Activated B cell treated with CpG ODN at 0.5 μM for 24 hours (primary cell): ENCODE data around the gene DCTN1. TPM values are rescaled to one million over a fixed set of nuclear protein-coding genes. Genes with fewer than 3 reads are reported as not detected.

Experiments used
- ATAC-seq: fragments of 200-7000 bp; cut with Tn5 transposase; one replicate; pipeline ENCODE4 v1.10.0; 2021; ENCODE audit warnings: low read depth, mild to moderate bottlenecking, moderate library complexity
- CTCF ChIA-PET: fragments of 350-600 bp; sonication (Branson Sonifier 250); formaldehyde crosslinking; loops from one replicate; lab custom pipeline; 2021; ENCODE audit warnings: antibody characterized with exemption; lab: Charles Lee
- POLR2A ChIA-PET: fragments of 350-600 bp; sonication (Branson Sonifier 250); formaldehyde crosslinking; loops from one replicate; lab custom pipeline; 2021; ENCODE audit warnings: antibody characterized with exemption; lab: Charles Lee
- DNase-seq: peaks from one replicate; pipeline ENCODE4 v3.0.0; 2022
- H3K27ac Mint-ChIP-seq: one replicate; pipeline ENCODE4 v1.8.0; 2020; ENCODE audit warnings: mixed read lengths
- H3K27me3 Mint-ChIP-seq: one replicate; pipeline ENCODE4 v1.8.0; 2021; ENCODE audit warnings: mixed read lengths
- H3K36me3 Mint-ChIP-seq: one replicate; pipeline ENCODE4 v1.8.0; 2021; ENCODE audit warnings: low read depth, mixed read lengths
- H3K4me1 Mint-ChIP-seq: one replicate; pipeline ENCODE4 v1.8.0; 2021; ENCODE audit warnings: mixed read lengths
- H3K4me3 Mint-ChIP-seq: one replicate; pipeline ENCODE4 v1.8.0; 2020; ENCODE audit warnings: mild to moderate bottlenecking, mixed read lengths
- H3K9me3 Mint-ChIP-seq: one replicate; pipeline ENCODE4 v1.8.0; 2020; ENCODE audit warnings: mixed read lengths
- CTCF ChIP-seq: fragments of 200-600 bp; IDR thresholded peaks from one replicate; pipeline ENCODE4 v1.8.0; 2022; ENCODE audit warnings: antibody characterized with exemption, mild to moderate bottlenecking
- intact Hi-C: fragments of 100-400 bp; cut with micrococcal nuclease; formaldehyde crosslinking; loops from one replicate; pipeline ENCODE4 v1.15.1; 2024
- total RNA-seq: library from RNA; stranded (reverse); gene quantifications from 2 replicates; pipeline ENCODE4 v1.2.3, GENCODE V29; 2022

The DCTN1 gene
- total RNA-seq, 1 donor from 2014 or later = 137 TPM

- ChIA-PET POLR2A (interaction anchor here (0.6 to 1.9 kb wide), 16 partner anchors 12 to 442 kb away, joined by 3 to 18 read pairs (median 5); partner anchors contain the start of genes AUP1, C2orf81, HTRA2 and INO80B), CTCF (interaction anchor here (0.8 to 4.0 kb wide), 16 partner anchors 8 to 567 kb away, joined by 3 to 14 read pairs (median 4); partner anchors contain the start of genes CCDC142, DCTN1, MRPL53 and TTC31)
- Mint-ChIP-seq H3K27ac (peak overlapping the region; percentile 99), H3K36me3 (peaks cover 7% of the 10 kb centered on the region), H3K4me3 (peak overlapping the region; percentile 96), H3K27me3 (peaks cover 4% of the 10 kb centered on the region), H3K9me3 (no peaks in the 10 kb centered on the region), H3K4me1 (peaks cover 6% of the 10 kb centered on the region)
- ATAC-seq = no peak
- TF ChIP-seq CTCF = no peak
- intact Hi-C loops = loop anchor here (1.0 to 2.0 kb wide), 2 partner anchors 67 to 654 kb away; partner anchors contain the start of genes TPRKB and WBP1
- no peak for DNase-seq
Observed at GRCh38 chr2:74391209-74391579, 11.1 kb upstream of the DCTN1 start.

- ATAC-seq (no peak), DNase-seq (no peak)
- POLR2A ChIA-PET = interaction anchor here (0.8 to 1.9 kb wide), 6 partner anchors 31 to 212 kb away, joined by 3 to 18 read pairs (median 6); partner anchors contain the start of genes AUP1, C2orf81, HTRA2 and MOB1A
- Mint-ChIP-seq H3K4me3 (peak overlapping the region; percentile 96), H3K4me1 (peaks cover 6% of the 10 kb centered on the region), H3K27me3 (peaks cover 4% of the 10 kb centered on the region), H3K27ac (no peak overlapping the region), H3K36me3 (peaks cover 7% of the 10 kb centered on the region), H3K9me3 (no peaks in the 10 kb centered on the region)
- intact Hi-C loops = loop anchor here (1.0 to 2.0 kb wide), 2 partner anchors 68 to 654 kb away; partner anchors contain the start of genes TPRKB and WBP1
- CTCF ChIA-PET = interaction anchor here (0.9 to 4.0 kb wide), 8 partner anchors 10 to 566 kb away, joined by 3 to 14 read pairs (median 4); partner anchors contain the start of genes DCTN1 and MRPL53
- TF ChIP-seq CTCF = no peak
Observed at GRCh38 chr2:74390606-74391005, 10.5 kb upstream of the DCTN1 start.

GRCh38 chr2:74387346-74387745 is 7.2 kb upstream of the DCTN1 start:
- DNase-seq (no peak), ATAC-seq (no peak)
- ChIA-PET POLR2A (no interaction called here), CTCF (no interaction called here)
- intact Hi-C loops = no loop called here
- Mint-ChIP-seq H3K4me1 (peaks cover 6% of the 10 kb centered on the region), H3K27ac (no peak overlapping the region), H3K27me3 (no peaks in the 10 kb centered on the region), H3K4me3 (no peak overlapping the region), H3K9me3 (no peaks in the 10 kb centered on the region), H3K36me3 (peaks cover 18% of the 10 kb centered on the region)
- no peak for TF ChIP-seq CTCF

DNA sequence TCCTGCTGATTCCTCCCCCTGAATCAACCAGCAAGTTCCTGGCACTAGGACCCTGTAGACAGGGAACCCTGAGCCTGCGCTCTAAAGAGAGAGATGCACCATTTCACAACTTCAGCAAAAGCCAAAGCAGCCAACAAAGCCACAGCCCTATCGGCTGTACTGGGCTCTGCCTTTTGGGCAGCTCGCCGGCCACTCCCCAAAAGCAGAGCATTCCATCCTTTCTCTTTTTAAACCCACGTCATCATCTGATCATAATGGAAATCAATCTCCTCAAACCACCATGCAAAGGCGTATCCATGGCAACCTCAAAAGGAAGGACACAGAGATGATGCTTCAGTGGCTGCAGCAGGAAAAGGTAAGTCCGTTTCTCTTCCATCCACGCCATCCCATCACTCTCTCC is 5.3 kb upstream of the DCTN1 start:
- CTCF ChIA-PET = no interaction called here
- H3K4me3 Mint-ChIP-seq = no peak overlapping the region
- POLR2A ChIA-PET = no interaction called here
- H3K4me1 Mint-ChIP-seq = peaks cover 12% of the 10 kb centered on the region
- H3K9me3 Mint-ChIP-seq = no peaks in the 10 kb centered on the region
- ATAC-seq (no peak), DNase-seq (no peak)
- no peaks in the 10 kb centered on the region for H3K27me3 Mint-ChIP-seq
- intact Hi-C loops = no loop called here
- TF ChIP-seq CTCF = no peak
- peaks cover 20% of the 10 kb centered on the region for H3K36me3 Mint-ChIP-seq
- H3K27ac Mint-ChIP-seq = no peak overlapping the region

DNA sequence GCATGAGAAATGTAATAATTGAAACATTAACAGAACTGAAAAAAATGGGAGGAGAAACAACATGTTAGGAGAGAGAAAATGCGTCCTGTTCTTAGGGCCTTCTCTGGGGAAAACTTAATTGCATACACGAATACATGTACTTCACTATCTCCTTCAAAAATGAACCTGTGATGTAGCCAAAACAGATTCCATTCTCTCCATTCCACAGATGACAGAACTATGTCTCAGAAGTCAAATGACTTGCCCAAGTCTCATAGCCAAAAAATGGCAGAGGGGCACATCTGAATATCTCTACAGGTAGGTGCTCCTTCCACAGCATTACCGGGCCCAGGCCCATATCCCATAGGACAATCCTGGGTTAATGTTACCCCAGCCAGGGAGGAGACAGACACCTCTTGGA is 3.9 kb upstream of the DCTN1 start:
- Mint-ChIP-seq H3K36me3 (peaks cover 22% of the 10 kb centered on the region), H3K4me3 (no peak overlapping the region), H3K4me1 (peaks cover 18% of the 10 kb centered on the region), H3K9me3 (no peaks in the 10 kb centered on the region), H3K27ac (no peak overlapping the region), H3K27me3 (no peaks in the 10 kb centered on the region)
- no peak for ATAC-seq
- DNase-seq = no peak
- POLR2A ChIA-PET = no interaction called here
- CTCF ChIA-PET = no interaction called here
- no peak for TF ChIP-seq CTCF
- intact Hi-C loops = no loop called here
